Activated CD4-positive, alpha-beta T cell treated with anti-CD3 and anti-CD28 coated beads for 24 hours (primary cell): ENCODE data around the gene RDM1.
"Not testable (repeated sequence)": the region's sequence is repeated elsewhere in the genome, so short reads cannot be mapped to it uniquely, and the experiment has no call there.

Source experiments
- DNase-seq, 2 donors: peaks; one replicate each; pipeline ENCODE4 v3.0.0-alpha.2; 2020; ENCODE audit warnings: low read depth in 2 of 2

Gene RDM1, protein sequence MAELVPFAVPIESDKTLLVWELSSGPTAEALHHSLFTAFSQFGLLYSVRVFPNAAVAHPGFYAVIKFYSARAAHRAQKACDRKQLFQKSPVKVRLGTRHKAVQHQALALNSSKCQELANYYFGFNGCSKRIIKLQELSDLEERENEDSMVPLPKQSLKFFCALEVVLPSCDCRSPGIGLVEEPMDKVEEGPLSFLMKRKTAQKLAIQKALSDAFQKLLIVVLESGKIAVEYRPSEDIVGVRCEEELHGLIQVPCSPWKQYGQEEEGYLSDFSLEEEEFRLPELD

DNA sequence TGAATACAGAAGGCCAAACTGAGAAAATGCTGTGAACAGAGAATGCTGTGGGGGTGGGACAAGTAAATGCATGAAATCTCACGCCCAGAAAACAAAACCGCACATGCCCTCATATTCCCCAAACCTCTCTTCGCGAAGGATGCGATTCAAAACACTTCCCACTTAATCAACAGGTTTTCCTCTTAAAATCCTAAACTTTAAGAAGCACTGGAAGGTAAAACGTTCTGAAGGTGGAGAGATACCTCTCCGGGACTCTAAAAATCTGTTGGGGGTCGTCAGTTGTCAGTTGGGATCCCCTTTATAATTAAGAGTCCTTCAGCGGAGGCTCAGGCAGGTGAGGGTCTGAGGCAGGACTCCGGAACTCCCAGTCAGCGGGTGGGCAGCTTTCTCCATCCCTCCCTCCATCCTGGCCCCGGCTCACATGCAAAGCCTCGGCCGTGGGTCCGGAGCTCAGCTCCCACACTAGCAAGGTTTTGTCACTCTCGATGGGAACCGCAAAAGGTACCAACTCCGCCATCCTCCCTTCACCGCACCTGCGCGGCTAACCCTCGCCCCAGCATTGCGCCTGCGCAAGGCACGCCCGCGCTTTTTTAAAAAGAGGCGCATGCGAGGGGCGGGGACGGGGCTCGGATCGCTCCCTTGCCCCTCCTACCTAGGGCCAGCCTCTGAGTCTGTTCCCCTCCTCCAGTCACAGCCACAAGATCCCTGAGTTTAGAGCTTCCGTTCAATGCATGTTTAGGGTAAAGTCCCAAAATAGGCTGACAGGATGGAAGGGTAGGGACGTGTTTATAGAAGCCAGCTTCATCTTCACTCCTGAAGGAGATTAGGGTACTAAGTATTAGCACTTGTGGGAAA is at the start of gene RDM1:
Gene RDM1, minus strand, starts transcription at position 563 of the 855 bp plus-strand sequence. Its CDS starts 46 bp downstream, at position 517.
- peak; percentile 74 to 86 for DNase-seq

DNA sequence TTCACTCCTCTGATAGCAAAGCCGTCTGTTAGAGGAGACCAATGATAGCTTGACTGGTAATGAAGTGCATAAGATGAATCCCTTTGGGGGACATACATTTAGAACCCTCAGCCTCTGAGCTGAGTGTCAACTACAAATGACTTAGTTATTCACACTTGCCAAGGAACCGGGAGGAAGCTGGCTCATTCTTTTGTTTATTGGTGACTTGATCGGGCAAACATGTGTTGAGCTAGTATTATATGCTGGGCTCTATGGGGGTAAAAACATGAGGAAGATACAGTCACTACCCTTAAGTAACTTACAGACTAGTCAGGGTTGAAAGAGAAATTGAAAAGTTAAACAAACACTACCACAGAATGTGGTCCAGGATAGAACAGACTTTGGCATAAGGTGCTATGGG is 47.8 kb upstream of the RDM1 start:
- no peak for DNase-seq

DNA sequence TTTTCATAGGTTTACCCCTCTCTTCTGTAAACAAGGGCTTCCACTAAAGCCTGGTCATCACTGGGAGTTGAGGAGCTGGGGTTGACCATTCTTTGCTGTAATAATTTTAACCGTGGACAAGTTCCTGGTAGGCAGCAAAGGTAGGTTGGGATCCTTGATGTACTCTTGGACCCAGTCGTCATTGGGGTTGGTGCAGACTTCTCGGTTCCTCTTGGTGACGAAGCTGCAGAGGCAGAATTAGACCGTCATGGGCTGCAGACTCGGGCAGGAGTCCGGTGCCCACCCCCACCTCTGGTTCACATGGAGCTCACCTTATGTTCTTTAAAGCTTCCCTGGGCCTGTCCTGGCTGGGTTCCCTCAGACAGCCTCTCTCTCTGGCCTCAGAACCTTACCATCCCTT is 46.9 kb upstream of the RDM1 start:
- DNase-seq: no peak

DNA sequence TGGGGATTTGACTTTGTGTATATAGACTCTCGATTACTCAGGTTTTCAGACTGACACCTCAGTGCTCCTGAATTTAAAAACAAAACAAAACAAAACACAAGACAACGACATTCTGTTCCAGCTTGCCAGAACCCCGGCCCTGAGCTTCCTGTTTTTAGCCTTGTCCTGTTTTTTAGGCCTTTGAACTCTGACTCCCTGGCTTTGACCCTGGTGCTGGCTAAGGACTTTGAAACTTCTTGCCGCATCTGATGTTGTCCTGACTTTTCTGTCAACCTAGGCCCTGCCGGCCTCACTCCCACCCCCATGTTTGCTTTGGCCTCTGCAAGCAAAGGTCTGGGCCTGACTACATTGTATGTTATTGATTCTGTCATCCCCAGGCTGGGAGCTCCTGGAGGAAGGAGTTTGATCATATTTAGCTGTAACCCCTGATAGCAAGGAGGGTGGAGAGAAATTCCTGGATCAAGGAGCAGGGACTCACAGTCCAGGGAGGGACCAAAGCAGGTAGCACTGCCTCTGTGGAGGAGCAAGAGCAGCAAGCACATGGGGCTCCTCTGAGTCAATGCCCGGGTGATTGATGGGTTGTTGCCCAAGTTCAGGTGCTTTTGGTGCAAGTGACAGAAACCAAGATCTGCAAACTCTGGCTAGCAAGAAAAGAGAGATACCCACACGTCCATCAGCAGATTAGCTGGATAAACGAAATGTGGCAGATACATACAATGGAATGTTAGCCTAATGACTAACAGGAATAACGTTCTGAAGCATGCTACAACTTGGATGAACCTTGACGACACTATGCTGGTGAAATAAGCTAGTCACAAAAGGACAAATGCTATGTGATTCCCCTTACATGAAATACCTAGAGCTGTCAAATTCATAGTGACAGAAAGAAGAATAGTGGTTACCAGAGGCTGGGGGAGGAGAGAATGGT is 43.0 kb upstream of the RDM1 start:
- no peak for DNase-seq

DNA sequence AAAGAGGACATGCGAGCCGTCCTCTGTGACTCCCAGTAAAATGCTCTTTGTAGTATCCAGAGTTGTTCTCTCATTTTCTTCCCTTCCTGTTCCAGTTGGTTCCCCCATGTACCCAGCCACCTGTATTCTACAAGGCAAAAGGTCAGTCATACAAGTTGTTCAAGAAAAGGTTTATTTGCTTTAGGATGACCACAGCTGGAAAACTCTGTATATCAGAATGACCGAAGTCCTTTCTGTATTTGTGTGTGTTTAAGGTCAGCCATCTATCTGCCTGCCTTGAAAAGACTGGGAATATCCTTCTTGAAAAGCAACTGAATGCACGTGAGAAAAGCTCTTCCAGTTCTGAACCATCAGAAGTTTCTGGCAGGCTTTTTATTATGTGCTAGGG is 42.4 kb upstream of the RDM1 start:
- DNase-seq: no peak

DNA sequence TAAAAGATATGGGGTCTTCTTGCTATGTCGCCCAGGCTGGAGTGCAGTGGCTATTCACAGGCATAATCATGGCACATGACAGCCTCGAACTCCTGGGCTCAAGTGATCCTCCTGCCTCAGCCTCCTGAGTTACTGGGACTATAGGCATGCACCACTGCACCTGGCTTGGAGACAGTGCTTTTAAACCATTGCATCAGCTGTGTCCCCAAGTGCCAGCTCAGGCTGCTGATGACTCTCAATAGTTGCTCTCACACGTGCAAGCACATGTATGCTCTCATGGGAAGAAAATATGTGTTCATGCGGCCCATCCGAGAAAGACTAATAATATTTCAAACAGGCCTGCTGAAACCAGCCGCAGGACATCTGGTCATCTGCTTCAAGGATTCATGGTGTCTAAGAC is 42.0 kb upstream of the RDM1 start:
- no peak for DNase-seq

DNA sequence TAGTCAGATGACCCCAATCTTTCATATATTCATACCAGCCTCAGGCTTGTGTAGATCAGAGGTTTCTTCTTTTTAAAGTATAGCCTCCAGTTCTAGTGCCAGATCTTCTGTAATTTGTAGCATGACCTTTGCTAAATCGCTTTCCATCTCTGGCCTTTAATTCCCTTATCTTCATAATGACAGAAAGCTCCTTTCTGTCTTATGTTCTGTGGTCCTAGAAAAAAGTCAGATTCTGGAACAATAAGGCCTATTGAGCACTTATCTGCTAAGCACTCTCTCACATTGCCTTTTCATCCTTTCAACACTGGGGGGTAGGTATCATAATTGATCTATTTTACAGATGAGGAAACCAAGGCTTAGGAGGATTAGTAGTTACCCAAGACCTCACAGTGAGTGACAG is 41.5 kb upstream of the RDM1 start:
- no peak for DNase-seq

DNA sequence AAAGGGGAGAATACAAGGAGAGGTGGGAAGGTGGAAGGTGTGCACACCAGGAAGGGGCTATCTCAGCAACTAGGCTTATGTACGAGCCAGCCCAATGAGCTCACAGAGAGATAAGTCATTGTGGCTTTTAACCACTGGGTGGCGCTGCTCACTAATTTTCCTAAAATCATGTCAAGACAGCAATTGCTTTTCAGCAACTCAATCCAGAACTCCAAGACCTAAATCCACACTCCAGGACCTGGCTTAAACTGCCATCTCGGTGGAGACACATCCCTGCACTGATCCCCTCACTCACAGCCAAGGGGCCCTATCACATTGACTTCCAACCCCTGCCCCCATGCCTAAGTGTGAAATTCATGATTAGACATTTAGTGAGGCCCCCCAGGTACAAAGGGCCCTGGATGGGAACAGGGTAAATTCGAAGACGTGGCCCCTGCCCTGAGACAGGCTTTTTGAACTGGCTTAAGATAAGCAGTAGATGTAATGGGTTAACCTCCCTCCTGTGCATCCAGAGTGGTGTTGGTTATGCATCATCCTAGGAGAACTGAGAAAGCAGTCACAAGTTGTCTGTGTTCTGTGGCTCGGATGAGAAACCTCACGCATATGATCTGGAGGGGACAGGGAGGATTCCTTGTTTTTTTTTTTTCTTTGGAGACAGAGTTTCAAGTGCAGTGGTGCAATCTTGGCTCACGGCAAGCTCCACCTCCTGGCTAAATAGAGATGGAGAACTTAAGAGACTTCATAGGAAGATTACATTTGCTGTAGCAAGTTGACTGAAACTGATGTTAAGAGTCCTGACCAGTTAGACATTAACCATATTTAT is 39.2 kb upstream of the RDM1 start:
- peak; percentile 66 to 67 for DNase-seq

DNA sequence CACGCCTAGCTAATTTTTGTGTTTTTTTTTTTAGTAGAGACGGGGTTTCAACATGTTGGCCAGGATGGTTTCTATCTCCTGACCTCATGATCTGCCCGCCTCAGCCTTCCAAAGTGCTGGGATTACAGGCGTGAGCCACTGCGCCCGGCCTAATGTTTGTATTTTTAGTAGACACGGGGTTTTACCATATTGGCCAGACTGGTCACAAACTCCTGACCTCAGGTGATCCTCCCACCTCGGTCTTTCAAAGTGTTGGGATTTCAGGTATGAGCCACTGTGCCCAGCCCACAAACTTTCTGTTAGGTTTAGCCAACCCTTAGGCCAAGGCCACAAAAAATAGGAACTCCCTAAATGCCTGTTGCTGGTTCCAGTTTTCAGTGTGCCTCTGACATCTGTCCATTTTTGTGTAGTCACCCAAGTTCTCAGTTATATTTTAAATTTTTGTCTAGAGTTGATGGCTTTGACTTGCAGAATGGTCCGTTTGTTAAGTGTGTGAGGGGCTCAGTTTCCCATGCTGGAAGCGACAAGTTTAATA is 38.0 kb upstream of the RDM1 start:
- no peak for DNase-seq

DNA sequence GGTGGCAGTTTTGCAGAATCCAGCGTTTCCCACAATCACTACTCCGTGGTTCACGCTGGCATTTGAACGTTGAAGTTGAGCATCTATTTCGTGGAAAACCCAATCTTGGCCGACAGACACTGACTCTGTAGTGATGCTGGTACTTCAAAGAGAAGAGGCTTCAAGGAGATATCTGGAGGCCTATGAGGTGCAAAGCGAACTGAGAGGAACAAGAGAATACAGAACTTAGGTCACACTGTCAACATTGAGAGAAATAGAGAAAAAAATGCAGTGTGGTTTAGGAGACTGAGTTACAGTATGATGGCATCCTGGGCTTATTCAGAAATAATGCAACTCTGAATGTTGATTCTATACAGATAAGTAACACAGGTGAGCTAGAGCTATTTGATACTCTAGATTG is 34.7 kb upstream of the RDM1 start:
- no peak for DNase-seq

DNA sequence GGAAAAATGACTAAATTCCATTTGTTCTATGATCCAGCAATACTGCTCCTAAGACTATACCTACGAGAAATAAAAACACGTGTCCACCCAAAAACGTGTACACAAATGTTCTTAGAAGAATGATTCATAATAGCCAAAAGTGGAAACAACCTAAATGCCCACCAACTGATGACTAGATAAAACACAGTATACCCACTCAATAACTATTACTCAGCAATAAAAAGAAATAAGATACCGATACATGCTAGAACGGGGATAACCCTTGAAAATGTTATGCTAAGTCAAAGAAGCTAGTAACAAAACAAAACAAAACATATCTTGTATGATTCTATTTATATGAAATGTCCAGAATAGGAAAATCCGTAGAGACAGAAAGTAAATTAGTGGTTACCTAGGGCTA is 33.1 kb upstream of the RDM1 start:
- no peak for DNase-seq

DNA sequence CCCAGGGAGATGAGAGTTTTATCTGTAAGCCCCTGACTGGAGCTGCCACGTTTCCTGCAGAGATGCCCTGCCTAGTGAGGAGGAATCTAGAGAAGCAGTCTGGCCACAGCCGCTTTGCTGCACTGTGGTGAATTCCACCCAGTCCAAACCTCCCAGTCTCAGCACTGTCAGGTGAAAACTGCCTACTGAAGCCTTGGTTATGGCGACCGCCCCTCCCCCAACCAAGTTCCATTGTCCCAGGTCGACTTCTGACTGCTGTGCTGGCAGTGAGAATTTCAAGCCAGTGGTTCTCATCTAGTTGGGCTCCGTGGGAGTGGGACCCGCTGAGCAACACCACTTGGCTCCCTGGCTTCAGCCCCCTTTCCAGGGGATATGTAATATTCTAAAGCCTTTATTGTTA is 23.1 kb upstream of the RDM1 start:
- no peak for DNase-seq

DNA sequence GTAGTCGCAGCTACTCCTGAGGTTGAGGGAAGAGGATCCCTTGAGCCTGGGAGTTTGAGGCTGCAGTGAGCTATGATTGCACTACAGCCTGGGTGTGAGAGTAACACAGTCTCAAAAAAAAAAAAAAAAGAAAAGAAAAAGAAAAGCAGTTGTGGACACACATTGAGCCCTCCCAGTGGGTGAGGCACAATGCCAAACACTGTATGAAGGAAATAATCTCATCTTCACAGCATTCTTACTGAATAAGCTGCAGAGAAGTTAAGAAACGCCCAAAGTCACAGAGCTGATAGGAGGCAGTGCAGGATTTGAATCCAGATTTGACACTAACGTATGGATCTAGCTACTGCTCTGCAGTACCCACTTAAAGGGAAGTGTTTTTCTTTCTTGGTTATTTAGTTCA is 18.8 kb upstream of the RDM1 start:
- no peak for DNase-seq

DNA sequence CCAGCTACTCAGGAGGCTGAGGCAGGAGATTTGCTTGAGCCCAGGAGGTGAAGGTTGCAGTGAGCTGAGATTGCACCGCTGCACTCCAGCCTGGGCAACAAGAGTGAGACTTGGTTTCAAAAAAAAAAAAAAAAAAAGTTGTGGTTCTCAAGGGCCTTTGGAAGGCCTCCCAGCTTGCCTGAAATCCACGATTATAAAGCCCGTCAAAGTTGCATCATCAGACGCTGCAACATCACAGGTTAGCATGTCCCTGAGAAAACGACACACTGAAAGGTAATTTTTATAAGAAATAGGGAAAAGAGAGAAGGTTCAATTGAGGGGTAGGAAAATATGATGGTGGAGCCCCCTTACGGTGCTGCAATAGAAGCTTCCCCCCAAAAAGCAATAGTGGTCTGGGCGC is 17.5 kb upstream of the RDM1 start:
- DNase-seq: no peak

DNA sequence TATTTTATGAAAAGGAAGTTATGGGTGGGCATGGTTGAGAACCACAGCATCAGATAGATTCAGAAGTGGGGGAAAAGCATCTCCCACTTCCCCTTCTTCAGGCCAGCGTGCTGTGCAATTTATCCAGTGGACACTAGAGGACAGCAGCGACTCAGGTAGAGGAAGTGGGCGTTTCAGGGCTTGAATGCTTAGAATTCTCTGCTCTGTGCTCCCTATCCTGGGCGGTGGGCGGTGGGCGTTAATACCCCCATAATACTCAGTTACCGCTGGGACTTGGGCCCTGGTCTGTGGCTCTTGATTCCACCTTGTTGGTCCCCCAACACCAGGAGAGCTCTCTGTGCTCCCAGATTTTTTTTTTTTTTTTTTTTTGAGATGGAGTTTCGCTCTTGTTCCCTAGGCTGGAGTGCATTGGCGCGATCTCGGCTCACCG is 16.6 kb upstream of the RDM1 start:
- DNase-seq: peak; percentile 24 to 29

DNA sequence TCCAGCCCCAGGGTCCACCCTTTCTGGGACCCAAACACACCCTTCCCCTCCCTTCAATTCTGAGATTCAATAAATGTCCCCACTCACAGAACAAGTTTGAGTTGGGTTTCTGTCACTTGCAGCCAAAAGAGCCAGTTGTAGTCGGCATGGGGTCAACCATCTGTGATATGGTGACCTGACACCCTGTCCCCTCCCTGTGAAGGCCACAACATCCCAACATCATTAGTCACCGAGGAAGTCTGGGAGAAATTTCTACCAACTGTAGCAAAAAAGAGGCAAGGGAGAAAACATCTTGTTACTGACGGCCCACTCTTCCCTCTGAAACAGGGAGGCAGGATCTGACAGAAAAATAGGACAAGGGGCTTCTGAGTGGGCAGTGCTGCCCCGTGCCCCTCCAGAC is 13.6 kb upstream of the RDM1 start:
- no peak for DNase-seq

DNA sequence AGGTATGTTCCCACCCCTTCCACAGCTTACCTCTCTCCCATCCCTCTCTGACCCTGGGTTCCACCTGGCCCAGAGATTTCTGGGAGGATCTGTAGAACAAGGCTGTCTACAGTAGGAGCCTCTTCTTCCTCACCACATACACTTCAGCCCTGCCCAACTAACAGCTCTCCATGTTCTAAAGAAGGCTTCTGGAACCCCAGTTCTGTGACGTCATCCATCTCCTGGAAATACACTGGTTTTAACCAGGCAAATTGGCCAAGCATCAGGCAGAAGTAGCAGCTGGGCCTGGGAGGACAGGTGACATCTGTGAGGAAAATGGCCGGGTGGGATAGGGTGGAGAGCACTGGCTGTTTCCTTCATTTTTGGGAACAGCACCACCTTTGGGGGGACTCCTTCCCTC is 13.0 kb upstream of the RDM1 start, which contains the start of gene LYZL6:
Gene LYZL6, minus strand, starts transcription at position 177 of the 400 bp plus-strand sequence. CDS start 4,357 bp downstream, outside the sequence.
- no peak for DNase-seq

DNA sequence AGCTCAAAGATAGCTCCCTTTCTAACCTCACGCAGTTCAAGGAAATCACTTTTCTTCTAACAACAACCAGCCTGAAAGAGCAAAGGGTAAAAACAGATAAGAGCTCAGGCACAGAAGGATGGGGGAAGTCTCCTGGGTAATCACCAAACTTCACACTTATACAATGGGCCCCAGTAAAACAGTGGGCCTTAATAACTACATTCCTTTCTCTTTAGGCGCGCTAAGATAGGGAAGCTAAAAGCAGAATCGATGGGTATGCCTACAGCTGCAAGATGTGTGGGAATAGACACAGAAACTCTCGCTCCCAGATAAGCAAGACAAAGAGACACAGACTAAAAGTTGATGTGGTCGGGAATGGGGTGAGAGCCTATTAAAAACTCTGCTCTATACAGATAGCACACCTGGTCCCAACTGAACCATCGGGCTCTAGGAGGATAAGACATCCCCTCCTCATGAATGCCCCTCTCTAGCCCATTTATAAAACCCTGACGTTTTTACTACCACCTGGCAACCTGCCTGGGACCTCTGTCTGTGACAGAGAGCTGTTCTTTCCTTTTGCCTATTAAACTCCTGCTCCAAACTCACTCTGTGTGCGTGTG is 12.1 kb upstream of the RDM1 start:
- DNase-seq: no peak

DNA sequence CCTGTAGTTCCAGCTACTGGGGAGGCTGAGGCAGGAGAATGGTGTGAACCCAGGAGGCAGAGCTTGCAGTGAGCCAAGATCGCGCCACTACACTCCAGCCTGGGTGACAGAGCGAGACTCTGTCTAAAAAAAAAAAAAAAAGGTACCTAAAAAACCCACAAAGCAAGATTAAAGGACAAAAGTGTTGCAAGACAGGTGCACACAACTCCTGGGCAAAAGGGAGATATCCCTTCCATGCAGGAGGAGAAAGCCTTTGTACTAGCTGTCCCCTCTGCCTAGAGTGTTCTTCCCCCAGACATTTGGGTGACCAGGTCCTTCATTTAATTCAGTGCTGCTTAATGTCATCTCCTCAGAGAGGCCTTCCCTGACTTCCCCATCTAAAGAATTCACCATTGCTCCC is 7.9 kb upstream of the RDM1 start:
- DNase-seq: not testable (repeated sequence)

DNA sequence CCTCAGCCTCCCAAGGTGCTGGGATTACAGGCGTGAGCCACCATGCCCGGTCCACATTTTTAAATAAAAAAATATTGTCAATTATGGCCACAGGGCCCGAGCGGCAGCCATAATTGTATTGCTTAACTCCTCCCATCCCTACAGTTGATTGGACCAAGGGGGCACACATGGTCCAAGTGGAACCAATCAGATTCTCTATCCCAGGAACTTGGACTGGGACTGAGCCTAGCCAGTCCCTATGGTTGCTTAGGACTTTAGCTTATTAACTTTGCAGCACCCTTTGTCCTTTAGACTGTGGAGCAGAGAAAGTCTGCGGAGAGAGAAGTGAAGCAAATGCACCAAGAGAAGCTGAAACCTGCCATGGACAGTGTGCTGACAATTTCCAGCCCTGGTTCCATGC is 5.5 kb upstream of the RDM1 start:
- DNase-seq: no peak
